ENCODE results near the gene PIP5K1B.

Gene PIP5K1B

GRCh38 chr9:68741234-68741633, 36.2 kb downstream of the PIP5K1B start:
- no peak for DNase-seq

- no peak for DNase-seq
Observed at GRCh38 chr9:68741704-68742332, 36.8 kb downstream of the PIP5K1B start.

DNA sequence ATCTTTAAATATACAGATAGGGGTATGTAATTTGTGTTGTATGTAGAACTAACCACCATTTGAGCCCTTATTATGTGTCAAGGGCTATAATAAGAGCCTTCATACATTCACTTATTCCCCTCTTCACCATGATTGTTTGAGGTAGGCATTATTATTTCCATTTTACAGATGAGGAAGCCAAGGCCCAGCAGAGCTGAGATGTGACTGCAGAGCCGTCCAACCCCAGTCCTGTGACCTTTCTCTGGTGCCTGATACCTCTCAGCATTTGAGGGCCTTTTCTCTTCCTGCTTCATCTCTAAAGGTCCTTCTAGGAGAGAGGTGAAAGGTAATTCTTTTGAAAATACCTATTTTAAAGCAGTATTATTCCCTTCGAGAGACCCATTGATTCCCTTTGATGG, 37.3 kb downstream of the PIP5K1B start:
- DNase-seq: no peak

DNA sequence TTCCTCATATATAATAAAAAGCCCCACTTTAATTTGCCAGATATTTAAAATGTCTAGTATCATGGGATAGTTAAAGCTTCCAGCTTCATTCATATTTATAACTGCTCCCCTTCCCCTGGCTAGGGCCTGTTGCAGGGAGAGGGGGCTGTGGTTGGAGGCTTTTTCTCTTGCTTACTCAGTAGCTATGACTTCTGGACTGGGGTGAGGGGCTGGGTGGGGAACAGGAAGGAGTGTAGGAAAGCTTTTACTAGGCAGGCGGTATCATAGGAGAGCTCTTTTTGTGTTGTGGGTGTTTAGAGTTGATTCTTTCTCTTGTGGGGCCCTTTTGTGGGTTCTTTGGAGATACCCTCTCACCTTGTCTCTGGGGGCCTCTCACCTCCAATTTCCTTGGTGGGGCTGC, 39.4 kb downstream of the PIP5K1B start:
- DNase-seq: no peak

GRCh38 chr9:68746525-68746924, 41.5 kb downstream of the PIP5K1B start:
- DNase-seq: no peak

GRCh38 chr9:68747043-68747533, 42.0 kb downstream of the PIP5K1B start:
- DNase-seq: no peak

GRCh38 chr9:68749135-68749534, 44.1 kb downstream of the PIP5K1B start:
- DNase-seq: no peak

- no peak for DNase-seq
Observed at GRCh38 chr9:68749579-68750159, 44.6 kb downstream of the PIP5K1B start.

DNA sequence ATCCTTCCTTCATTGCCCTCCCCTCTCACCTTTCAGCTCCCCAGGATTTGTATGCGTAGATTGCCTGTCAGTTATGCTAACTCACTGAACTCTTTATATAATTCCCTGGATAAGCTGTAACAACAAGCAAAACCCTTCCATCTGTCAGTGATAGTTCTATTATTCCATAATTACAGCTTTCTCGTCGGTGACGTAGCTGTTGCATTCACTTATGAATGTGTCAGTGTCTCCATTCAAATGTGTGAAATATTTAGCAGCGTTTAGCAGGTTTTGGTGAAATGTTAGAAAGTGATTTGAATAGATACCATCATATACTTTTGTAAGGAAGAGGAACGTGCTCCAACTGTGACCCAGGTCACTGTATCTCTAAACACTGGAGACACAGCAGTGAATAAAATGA, 45.2 kb downstream of the PIP5K1B start:
- no peak for DNase-seq

GRCh38 chr9:68750786-68751185, 45.7 kb downstream of the PIP5K1B start:
- DNase-seq: no peak

DNA sequence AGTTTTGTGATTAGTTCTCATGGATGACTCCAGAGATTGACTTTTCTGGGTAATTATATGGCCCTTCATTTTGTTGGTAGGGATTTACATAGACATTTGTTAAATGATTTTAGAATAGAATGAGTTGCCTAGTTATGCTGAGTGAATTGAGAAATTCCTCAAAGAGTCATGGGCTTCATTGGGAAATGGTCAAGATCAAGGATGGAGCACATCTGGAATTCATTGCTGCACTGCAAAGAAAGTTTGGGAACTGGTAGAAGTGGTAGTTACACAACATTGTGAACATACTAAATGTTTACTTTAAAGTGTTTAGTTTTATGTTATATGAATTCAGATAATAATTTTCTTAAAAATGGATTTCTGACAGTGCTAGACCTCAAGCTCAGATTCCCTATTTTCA, 46.5 kb downstream of the PIP5K1B start:
- no peak for DNase-seq

GRCh38 chr9:68755051-68755450, 50.0 kb downstream of the PIP5K1B start:
- no peak for DNase-seq

GRCh38 chr9:68755752-68756151, 50.7 kb downstream of the PIP5K1B start:
- DNase-seq: no peak

- no peak for DNase-seq
Observed at GRCh38 chr9:68759981-68760673, 55.1 kb downstream of the PIP5K1B start.

GRCh38 chr9:68760674-68761333, 55.8 kb downstream of the PIP5K1B start:
- DNase-seq: no peak

DNA sequence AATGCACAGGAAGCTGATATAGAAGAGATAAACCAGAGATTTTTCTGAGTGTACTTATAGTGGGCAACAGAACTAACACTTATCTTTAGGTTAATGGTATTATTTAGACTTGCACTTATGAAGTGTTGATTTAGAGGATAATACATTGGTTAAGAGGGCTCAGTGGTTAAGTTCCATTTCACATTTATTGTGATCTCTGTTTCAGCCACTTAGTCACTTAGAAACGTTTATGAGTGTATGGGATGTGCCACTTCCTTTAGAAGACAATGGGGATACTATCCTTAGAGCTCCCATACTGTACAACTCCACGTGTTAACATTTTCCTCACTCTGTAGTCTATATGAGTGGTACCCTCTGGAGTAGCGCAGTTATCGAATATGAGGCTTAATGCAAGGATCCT, 57.5 kb downstream of the PIP5K1B start:
- peak; percentile 5 for DNase-seq

DNA sequence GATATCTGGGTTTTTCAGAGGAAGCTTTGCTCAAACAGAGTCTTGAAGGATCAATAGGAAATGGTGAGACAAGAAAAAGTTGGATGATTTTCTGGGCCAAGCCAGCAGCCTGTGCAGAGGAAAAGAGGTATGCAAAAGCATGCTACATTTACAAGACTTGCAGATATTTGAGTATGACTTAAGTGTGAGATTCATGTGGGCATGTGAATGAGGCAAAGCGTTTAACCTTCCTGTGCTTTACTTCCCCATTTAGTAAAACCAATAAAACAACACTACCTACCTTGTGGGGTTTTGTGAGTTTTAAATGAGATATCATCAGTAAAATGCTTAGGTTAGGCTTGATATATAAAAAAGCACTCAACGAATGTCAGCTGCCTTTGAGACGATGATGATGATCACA, 58.1 kb downstream of the PIP5K1B start:
- DNase-seq: no peak

DNA sequence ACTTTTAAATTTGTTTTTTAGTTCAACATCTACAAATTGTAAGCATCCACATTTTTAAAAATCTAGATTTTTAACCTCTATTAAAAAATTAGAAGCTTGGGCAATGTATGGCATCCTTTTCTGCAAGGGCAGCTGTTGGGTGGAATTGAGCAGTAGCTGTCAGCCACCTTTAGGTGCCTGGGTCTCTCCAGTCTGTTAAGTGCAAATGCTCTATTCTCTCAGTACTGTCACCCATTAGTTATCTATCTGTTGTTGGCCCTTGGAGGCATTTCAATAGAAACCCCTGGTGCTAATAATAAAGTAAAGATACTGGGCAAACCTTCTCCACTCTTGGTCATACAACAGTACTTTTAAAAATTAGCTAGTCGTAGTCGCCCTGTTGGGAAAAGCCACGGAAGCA, 63.6 kb downstream of the PIP5K1B start:
- DNase-seq: no peak

DNA sequence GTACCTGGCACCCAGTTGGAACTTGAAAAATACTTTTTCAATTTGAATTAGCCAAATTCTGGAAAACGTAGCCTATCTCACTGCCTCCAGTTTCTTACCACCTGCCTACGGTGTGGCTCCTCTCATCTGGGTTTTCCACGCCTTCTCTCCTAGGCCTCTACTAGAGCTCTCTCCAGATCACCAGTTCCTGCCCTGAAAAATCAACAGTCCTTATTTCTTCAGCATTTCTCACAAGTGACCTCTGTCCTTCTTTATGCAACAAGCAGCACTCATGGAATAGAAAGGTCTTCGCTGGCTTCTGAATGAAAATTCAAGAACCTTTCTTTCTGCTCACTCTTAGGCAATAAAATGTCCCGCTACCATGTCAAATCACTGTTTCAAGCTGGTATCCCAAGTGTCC, 64.8 kb downstream of the PIP5K1B start:
- DNase-seq: no peak

GRCh38 chr9:68771376-68771775, 66.3 kb downstream of the PIP5K1B start:
- no peak for DNase-seq

GRCh38 chr9:68775003-68775730, 70.1 kb downstream of the PIP5K1B start:
- no peak for DNase-seq

GRCh38 chr9:68777070-68777763, 72.2 kb downstream of the PIP5K1B start:
- DNase-seq: no peak

DNA sequence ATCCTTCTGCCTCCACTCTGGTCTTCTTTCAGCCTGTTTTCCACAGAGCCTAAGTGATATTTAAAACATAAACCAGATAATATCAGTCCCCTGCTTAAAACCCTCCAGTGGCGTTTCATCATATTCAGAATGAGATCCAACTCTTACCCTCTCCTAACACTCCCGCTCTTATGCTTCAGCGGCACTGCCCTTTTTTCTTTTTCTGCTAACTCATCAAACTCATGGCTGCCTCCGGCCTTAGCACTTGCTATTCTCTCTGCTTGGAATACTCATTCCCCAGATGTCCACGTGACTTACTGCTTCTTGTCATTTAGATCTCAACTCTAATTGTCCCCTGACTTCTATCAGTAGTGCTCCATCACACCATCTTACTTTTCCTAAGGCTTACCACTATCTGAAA, 73.6 kb downstream of the PIP5K1B start:
- no peak for DNase-seq

All from NCI-H1436 (cell line).